ENCODE results near the gene SGO2. TPM values are rescaled to one million over a fixed set of nuclear protein-coding genes. Genes with fewer than 3 reads are reported as not detected.

The SGO2 gene
- total and polyA plus RNA-seq, 9 of the 15 experiments (the other 6 are each of a cell fraction or from before 2014, with no cell fraction given), result 14.5 to 25.9 (median 16.6) TPM

DNA sequence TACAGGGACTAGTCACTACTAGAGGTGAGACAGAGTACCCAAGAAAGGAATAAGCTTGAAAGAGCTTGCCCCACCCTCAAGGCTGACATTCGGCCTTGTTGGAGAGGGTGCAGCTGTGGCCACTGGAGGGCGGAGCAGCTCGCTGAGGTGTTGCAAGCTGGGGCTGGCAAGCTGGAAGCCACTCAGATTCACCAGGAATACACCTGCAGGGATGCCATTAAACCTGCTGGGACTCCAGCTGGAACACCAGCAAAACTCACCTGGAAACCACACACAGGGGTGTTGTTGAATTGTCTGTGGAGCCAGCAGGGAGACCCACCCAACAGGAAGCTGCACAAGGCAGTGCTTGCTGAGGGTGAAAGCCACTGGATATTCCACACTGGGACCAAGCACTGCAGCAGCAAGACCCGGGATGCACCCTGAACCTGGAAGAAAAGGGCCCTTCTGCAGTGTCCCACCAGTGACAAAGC lies 42.2 kb upstream of the SGO2 start:
- H2AFZ ChIP-seq (ENCODE audit: low read depth, low read length), result no peak overlapping the region
- no peaks in the 10 kb centered on the region for H3K9me3 ChIP-seq (replicated peaks; ENCODE audit: control insufficient read depth, insufficient read depth, low read depth, low read length)
- H3K4me2 ChIP-seq (ENCODE audit: insufficient read depth, low read length), result no peak overlapping the region
- no peaks in the 10 kb centered on the region for H3K79me2 ChIP-seq (ENCODE audit: control insufficient read depth, insufficient read depth, low read length)
- no peaks in the 10 kb centered on the region for H3K9me1 ChIP-seq (ENCODE audit: control insufficient read depth, insufficient read depth, low read length)
- BruUV-seq (replicated peaks), result no TSS peak
- 9% methylated on average over 4 of the region's 4 CpGs for WGBS (ENCODE audit: insufficient coverage, low coverage, missing lambda C conversion rate)
- H3K27ac ChIP-seq (ENCODE audit: extremely low read depth, low read depth, low read length), result no peak overlapping the region
- ChIA-PET POLR2A (no interaction called here), CTCF (ENCODE audit: low intra/inter-chr PET ratio) (interaction anchor here (0.5 to 0.9 kb wide), 2 partner anchors 219 to 623 kb away, joined by 4 to 7 read pairs; no protein-coding TSS in a partner anchor)
- H3K4me1 ChIP-seq (replicated peaks in 1 of 2; ENCODE audit: control insufficient read depth in 2 of 2, insufficient read depth in 2 of 2, low read length in 2 of 2), result peaks cover 6 to 9% of the 10 kb centered on the region in 2 experiments; a peak in 4 of 5 replicates
- no peak overlapping the region for H3K9ac ChIP-seq (ENCODE audit: insufficient read depth in 1 of 2, low read depth in 2 of 2, low read length in 2 of 2)
- ATAC-seq (peak; percentile 94), FAIRE-seq (no peak), DNase-seq (ENCODE audit: extremely low read depth in 1 of 4, low spot score in 3 of 4) (peak; percentile 15 to 63 (median 28))
- intact Hi-C loops (cut with micrococcal nuclease), result loop anchor here (2.0 to 10.0 kb wide), 2 partner anchors 131 to 219 kb away; no protein-coding TSS in a partner anchor
- no peaks in the 10 kb centered on the region; the same call in 2 of the 3 replicates for H3K36me3 ChIP-seq (ENCODE audit: control insufficient read depth, insufficient read depth, low read length)
- no peaks in the 10 kb centered on the region for H4K20me1 ChIP-seq (replicated peaks; ENCODE audit: control insufficient read depth, insufficient read depth, low read length)
- H3K4me3 ChIP-seq, result no peak overlapping the region
- in situ Hi-C loops (cut with MboI), result loop anchor here (10.0 kb wide), 1 partner anchor 221 kb away; no protein-coding TSS in a partner anchor
- no peaks in the 10 kb centered on the region for H3K27me3 ChIP-seq (ENCODE audit: control insufficient read depth in 2 of 2, insufficient read depth in 2 of 2, low read length in 2 of 2)
- TF ChIP-seq DACH1 (IDR thresholded peaks at IDR 0.05; ENCODE audit: partially characterized antibody), result no peak
- TF ChIP-seq STAT5A (IDR thresholded peaks at IDR 0.05; ENCODE audit: borderline replicate concordance, low read length), result no peak
- TF ChIP-seq RAD21 (CRISPR knock-in tag; conservative IDR thresholded peaks at IDR 0.05 in 1 of 2, IDR thresholded peaks at IDR 0.05 in 1 of 2), result peak; percentile 27 to 70; a peak in 3 of 4 replicates
- TF ChIP-seq PRMT5 (CRISPR knock-in tag; IDR thresholded peaks at IDR 0.05), result no peak
- peak; percentile 27 for TF ChIP-seq CTCFL (IDR thresholded peaks at IDR 0.05; ENCODE audit: borderline replicate concordance, insufficient read depth, low read depth, low read length, poor library complexity, severe bottlenecking)
- TF ChIP-seq ZNF583 (CRISPR knock-in tag; IDR thresholded peaks at IDR 0.05), result no peak
- TF ChIP-seq REST (IDR thresholded peaks at IDR 0.05; ENCODE audit: borderline replicate concordance), result peak; percentile 59; the same call in 1 of the 2 replicates
- TF ChIP-seq REST (CRISPR knock-in tag; IDR thresholded peaks at IDR 0.05; ENCODE audit: low read depth), result no peak
- TF ChIP-seq CEBPB (tag; IDR thresholded peaks at IDR 0.05), result 0 out of 2 replicates have a peak, but pooled peaks have one; percentile 28
- TF ChIP-seq PKNOX1 (IDR thresholded peaks at IDR 0.05), result no peak
- no peak for TF ChIP-seq BRF1 (IDR thresholded peaks at IDR 0.05; ENCODE audit: borderline replicate concordance, extremely low read depth, insufficient read length)

All from K562 (cell line).